HCT116 (cell line): ENCODE measurements around the gene NRCAM. TPM values are rescaled to one million over a fixed set of nuclear protein-coding genes. Genes with fewer than 3 reads are reported as not detected.

Experiments used
- ATAC-seq: fragments of 200-7000 bp; cut with Tn5 transposase; 2 replicates; pipeline ENCODE4 v1.9.1; 2020; ENCODE audit warnings: mild to moderate bottlenecking, moderate library complexity
- BruUV-seq: library from RNA; stranded (reverse); fragments of 400-500 nt; replicated peaks from 2 replicates; lab custom pipeline; 2021; lab: Mats Ljungman, UMichigan
- CTCF ChIA-PET: fragments of 300-600 bp; sonication (Branson Sonifier 250); formaldehyde crosslinking; loops from one replicate; lab custom pipeline; 2021; ENCODE audit warnings: antibody characterized with exemption; lab: Charles Lee
- POLR2A ChIA-PET: fragments of 300-600, 350-600 bp; sonication (Branson Sonifier 250); formaldehyde crosslinking; loops from one replicate; lab custom pipeline; 2021; ENCODE audit warnings: antibody characterized with exemption; lab: Charles Lee
- RAD21 ChIA-PET, 2 experiments: fragments of 300-600 bp; sonication (Branson Sonifier 250); formaldehyde crosslinking; loops; one replicate each; lab custom pipeline; 2023; ENCODE audit warnings: low total read pairs in 2 of 2; ENCODE audit not compliant: uncharacterized antibody in 2 of 2, unreplicated experiment in 2 of 2, low non-redundant PET in 1 of 2; lab: Charles Lee
- DNase-seq: peaks from one replicate; pipeline ENCODE4 v3.0.0-alpha.2; 2010; ENCODE audit warnings: low read depth, low spot score
- H2AFZ ChIP-seq: fragments of 200-600 bp; shearing (Covaris generic), sonication (generic); 2 replicates; pipeline ENCODE4 v1.6.1; 2017; ENCODE audit warnings: low read depth, mixed run types, mixed read lengths, antibody characterized with exemption, low read length; ENCODE audit not compliant: poor library complexity, severe bottlenecking
- H3K27ac ChIP-seq: 2 replicates; pipeline ENCODE4 v1.5.1; 2012; ENCODE audit warnings: low read depth, low read length
- H3K27me3 ChIP-seq: fragments of 200-600 bp; sonication (generic); 2 replicates; pipeline ENCODE4 v1.6.1; 2016; ENCODE audit warnings: mixed run types, low read length, mixed read lengths; ENCODE audit not compliant: insufficient read depth
- H3K36me3 ChIP-seq, 2 experiments: fragments of 200-500 bp in 1 of 2; fragments of 200-600 bp in 1 of 2; sonication (Bioruptor generic) in 1 of 2; sonication (generic) in 1 of 2; 2 replicates each; pipeline versions ENCODE4 v1.5.1 to v1.6.1; 2014 to 2016; ENCODE audit warnings: low read length in 2 of 2, inconsistent platforms in 1 of 2, mixed read lengths in 1 of 2, mixed run types in 1 of 2; ENCODE audit not compliant: insufficient read depth in 2 of 2, control insufficient read depth in 1 of 2
- H3K4me1 ChIP-seq, 2 experiments: fragments of 200-600 bp in 1 of 2; sonication (generic) in 1 of 2; 2 replicates each; pipeline versions ENCODE4 v1.5.1 to v1.6.1; 2012 to 2017; ENCODE audit warnings: low read length in 2 of 2, inconsistent platforms in 1 of 2, mild to moderate bottlenecking in 1 of 2, mixed read lengths in 1 of 2, mixed run types in 1 of 2, moderate library complexity in 1 of 2; ENCODE audit not compliant: insufficient read depth in 2 of 2, control insufficient read depth in 1 of 2
- H3K4me2 ChIP-seq: fragments of 200-600 bp; sonication (generic); 2 replicates; pipeline ENCODE4 v1.6.1; 2017; ENCODE audit warnings: mixed run types, low read length, mixed read lengths
- H3K4me3 ChIP-seq, 2 experiments: fragments of 200-600 bp in 1 of 2; sonication (generic) in 1 of 2; replicated peaks in 1 of 2; 2 replicates each; pipeline ENCODE4 v1.5.1; 2011 to 2016; ENCODE audit warnings: low read length in 2 of 2, control low read depth in 1 of 2, low read depth in 1 of 2, mild to moderate bottlenecking in 1 of 2, mixed read lengths in 1 of 2, mixed run types in 1 of 2
- H3K79me2 ChIP-seq: fragments of 200-600 bp; sonication (generic); 2 replicates; pipeline ENCODE4 v1.6.1; 2017; ENCODE audit warnings: mild to moderate bottlenecking, mixed run types, low read length, moderate library complexity, mixed read lengths; ENCODE audit not compliant: insufficient read depth
- H3K9ac ChIP-seq: fragments of 200-600 bp; sonication (generic); 2 replicates; pipeline ENCODE4 v1.6.1; 2016; ENCODE audit warnings: low read length, mixed read lengths
- H3K9me2 ChIP-seq: fragments of 200-600 bp; sonication (generic), shearing (Covaris generic); 2 replicates; pipeline ENCODE4 v1.6.1; 2017; ENCODE audit warnings: mixed run types, mild to moderate bottlenecking, moderate library complexity; ENCODE audit not compliant: insufficient read depth
- H3K9me3 ChIP-seq, 2 experiments: fragments of 200-500 bp in 1 of 2; fragments of 200-600 bp in 1 of 2; sonication (Bioruptor generic) in 1 of 2; sonication (generic) in 1 of 2; 2 replicates each; pipeline ENCODE4 v1.6.1; 2014 to 2017; ENCODE audit warnings: low read length in 2 of 2, mixed read lengths in 2 of 2, inconsistent platforms in 1 of 2, low read depth in 1 of 2, mild to moderate bottlenecking in 1 of 2, mixed run types in 1 of 2, moderate library complexity in 1 of 2; ENCODE audit not compliant: control insufficient read depth in 1 of 2, insufficient read depth in 1 of 2
- H4K20me1 ChIP-seq: fragments of 200-600 bp; sonication (generic), shearing (Covaris generic); 2 replicates; pipeline ENCODE4 v1.6.1; 2017; ENCODE audit warnings: mixed run types, mild to moderate bottlenecking, moderate library complexity; ENCODE audit not compliant: insufficient read depth
- CTCF ChIP-seq, 3 experiments: fragments of 200-600 bp in 1 of 3; sonication (generic) in 1 of 3; IDR thresholded peaks in 2 of 3; conservative IDR thresholded peaks in 1 of 3; 2 replicates each; pipeline ENCODE4 v1.5.1; 2012 to 2017; ENCODE audit warnings: low read depth in 2 of 3, low read length in 2 of 3, antibody characterized with exemption in 1 of 3, borderline replicate concordance in 1 of 3, control low read depth in 1 of 3, mild to moderate bottlenecking in 1 of 3, mixed read lengths in 1 of 3, mixed run types in 1 of 3, moderate library complexity in 1 of 3; ENCODE audit not compliant: insufficient read depth in 1 of 3
- SRF ChIP-seq: IDR thresholded peaks from 2 replicates; pipeline ENCODE4 v1.6.1; 2012; ENCODE audit warnings: low read depth
- intact Hi-C: fragments of 100-400 bp; cut with micrococcal nuclease; formaldehyde crosslinking; loops from 2 replicates; pipeline ENCODE4 v1.10.0; 2022
- total RNA-seq: library from RNA; stranded (reverse); gene quantifications from one replicate; pipeline ENCODE4 v1.2.1, GENCODE V29; 2021; ENCODE audit not compliant: unreplicated experiment

Gene NRCAM
- total RNA-seq, 1 experiment from 2014 or later, result 0.15 TPM

DNA sequence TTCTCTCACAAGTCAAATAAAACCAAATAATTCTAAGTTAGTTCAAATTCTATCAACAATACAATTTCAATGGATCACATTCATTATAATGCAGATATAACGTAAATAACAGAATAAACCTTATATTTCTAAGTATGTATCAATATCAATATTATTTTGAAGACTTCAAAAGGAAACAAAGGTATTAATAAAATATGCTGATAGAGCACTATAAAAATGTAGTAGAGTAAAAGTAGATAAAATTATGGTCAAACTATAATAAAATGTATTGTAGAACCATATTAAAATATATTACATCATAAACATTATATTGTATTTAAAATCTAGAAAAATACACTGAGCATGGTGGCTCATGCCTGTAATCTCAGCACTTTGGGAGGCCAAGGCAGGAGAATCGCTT, 23.5 kb upstream of the NRCAM start:
- Histone ChIP-seq H3K4me3 (no peak overlapping the region), H3K36me3 (peaks cover 0 to 4% of the 10 kb centered on the region in 2 experiments; a peak in 1 of 4 replicates), H3K9me3 (no peaks in the 10 kb centered on the region), H4K20me1 (no peaks in the 10 kb centered on the region), H3K4me1 (no peaks in the 10 kb centered on the region), H3K9ac (no peak overlapping the region), H2AFZ (no peak overlapping the region), H3K4me2 (no peak overlapping the region), H3K9me2 (no peaks in the 10 kb centered on the region), H3K27me3 (no peaks in the 10 kb centered on the region), H3K27ac (no peak overlapping the region), H3K79me2 (no peaks in the 10 kb centered on the region)
- TF ChIP-seq CTCF (IDR thresholded peaks at IDR 0.05 in 2 of 3, conservative IDR thresholded peaks at IDR 0.05 in 1 of 3; ENCODE audit: borderline replicate concordance in 1 of 3, insufficient read depth in 1 of 3, low read depth in 2 of 3, low read length in 2 of 3), result no peak
- intact Hi-C loops, result no loop called here
- ChIA-PET CTCF (no interaction called here), RAD21 (no interaction called here), POLR2A (no interaction called here)
- no peak for DNase-seq
- ATAC-seq, result no peak
- no TSS peak for BruUV-seq

DNA sequence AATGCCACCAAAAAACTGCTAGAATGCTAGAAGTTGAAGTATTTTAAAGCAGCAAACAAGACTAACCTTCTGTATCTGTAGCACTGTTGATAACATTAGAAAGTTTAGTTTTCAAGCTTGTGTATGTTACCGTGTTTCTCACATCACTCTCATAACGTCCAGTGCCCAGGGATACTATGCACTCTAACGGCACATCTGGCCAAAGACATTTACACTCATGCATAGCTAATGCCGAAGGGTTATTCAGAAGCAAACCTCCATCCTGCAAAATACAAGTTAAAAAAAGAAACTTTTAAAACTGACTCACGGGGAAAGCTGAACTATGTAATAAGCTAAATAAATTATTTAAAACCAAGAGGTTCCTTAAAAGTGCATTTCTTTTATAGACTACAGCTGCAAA, 22.9 kb upstream of the NRCAM start:
- Histone ChIP-seq H2AFZ (no peak overlapping the region), H3K36me3 (peaks cover 0 to 4% of the 10 kb centered on the region in 2 experiments; a peak in 1 of 4 replicates), H3K27ac (no peak overlapping the region), H3K4me1 (no peaks in the 10 kb centered on the region), H3K27me3 (no peaks in the 10 kb centered on the region), H3K9me3 (no peaks in the 10 kb centered on the region), H3K4me2 (no peak overlapping the region), H3K9ac (no peak overlapping the region), H3K79me2 (no peaks in the 10 kb centered on the region), H4K20me1 (no peaks in the 10 kb centered on the region), H3K9me2 (no peaks in the 10 kb centered on the region), H3K4me3 (no peak overlapping the region)
- DNase-seq, result no peak
- POLR2A ChIA-PET, result no interaction called here
- no TSS peak for BruUV-seq
- ATAC-seq, result no peak
- TF ChIP-seq SRF, result no peak
- CTCF ChIA-PET, result no interaction called here
- intact Hi-C loops, result no loop called here
- RAD21 ChIA-PET, result no interaction called here
